ENCODE measurements around the gene PHEX. TPM values are rescaled to one million over a fixed set of nuclear protein-coding genes. Genes with fewer than 3 reads are reported as not detected.
A peak's percentile ranks its signal among the peaks of the same experiment; 100 is the strongest.

The PHEX gene
- total RNA-seq, 1 donor from 2014 or later, result 0.93 TPM

GRCh38 chrX:22126327-22126726 lies 94.2 kb downstream of the PHEX start:
- TF ChIP-seq, protein P1, sequence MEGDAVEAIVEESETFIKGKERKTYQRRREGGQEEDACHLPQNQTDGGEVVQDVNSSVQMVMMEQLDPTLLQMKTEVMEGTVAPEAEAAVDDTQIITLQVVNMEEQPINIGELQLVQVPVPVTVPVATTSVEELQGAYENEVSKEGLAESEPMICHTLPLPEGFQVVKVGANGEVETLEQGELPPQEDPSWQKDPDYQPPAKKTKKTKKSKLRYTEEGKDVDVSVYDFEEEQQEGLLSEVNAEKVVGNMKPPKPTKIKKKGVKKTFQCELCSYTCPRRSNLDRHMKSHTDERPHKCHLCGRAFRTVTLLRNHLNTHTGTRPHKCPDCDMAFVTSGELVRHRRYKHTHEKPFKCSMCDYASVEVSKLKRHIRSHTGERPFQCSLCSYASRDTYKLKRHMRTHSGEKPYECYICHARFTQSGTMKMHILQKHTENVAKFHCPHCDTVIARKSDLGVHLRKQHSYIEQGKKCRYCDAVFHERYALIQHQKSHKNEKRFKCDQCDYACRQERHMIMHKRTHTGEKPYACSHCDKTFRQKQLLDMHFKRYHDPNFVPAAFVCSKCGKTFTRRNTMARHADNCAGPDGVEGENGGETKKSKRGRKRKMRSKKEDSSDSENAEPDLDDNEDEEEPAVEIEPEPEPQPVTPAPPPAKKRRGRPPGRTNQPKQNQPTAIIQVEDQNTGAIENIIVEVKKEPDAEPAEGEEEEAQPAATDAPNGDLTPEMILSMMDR (IDR thresholded peaks at IDR 0.05), result no peak
- Histone ChIP-seq H3K27ac (no peak overlapping the region), H3K9me3 (no peaks in the 10 kb centered on the region), H3K4me3 (no peak overlapping the region), H3K4me1 (no peaks in the 10 kb centered on the region), H3K27me3 (no peaks in the 10 kb centered on the region), H3K36me3 (no peaks in the 10 kb centered on the region)
- no peak for DNase-seq
- ATAC-seq, result no peak
- intact Hi-C loops (cut with DNase I), result no loop called here

GRCh38 chrX:22128961-22129360 lies 96.8 kb downstream of the PHEX start:
- no peaks in the 10 kb centered on the region for H3K36me3 ChIP-seq
- H3K4me3 ChIP-seq, result no peak overlapping the region
- TF ChIP-seq, protein P1 (IDR thresholded peaks at IDR 0.05), result no peak
- no peaks in the 10 kb centered on the region for H3K9me3 ChIP-seq
- H3K4me1 ChIP-seq, result no peaks in the 10 kb centered on the region
- H3K27ac ChIP-seq, result no peak overlapping the region
- DNase-seq (no peak), ATAC-seq (no peak)
- intact Hi-C loops (cut with DNase I), result no loop called here
- no peaks in the 10 kb centered on the region for H3K27me3 ChIP-seq

GRCh38 chrX:22134681-22135080 lies 102.6 kb downstream of the PHEX start:
- Histone ChIP-seq H3K4me1 (no peaks in the 10 kb centered on the region), H3K27ac (no peak overlapping the region), H3K27me3 (no peaks in the 10 kb centered on the region), H3K36me3 (no peaks in the 10 kb centered on the region), H3K9me3 (no peaks in the 10 kb centered on the region), H3K4me3 (no peak overlapping the region)
- DNase-seq (no peak), ATAC-seq (peak; percentile 27)
- intact Hi-C loops (cut with DNase I), result no loop called here
- TF ChIP-seq, protein P1 (IDR thresholded peaks at IDR 0.05), result no peak

DNA sequence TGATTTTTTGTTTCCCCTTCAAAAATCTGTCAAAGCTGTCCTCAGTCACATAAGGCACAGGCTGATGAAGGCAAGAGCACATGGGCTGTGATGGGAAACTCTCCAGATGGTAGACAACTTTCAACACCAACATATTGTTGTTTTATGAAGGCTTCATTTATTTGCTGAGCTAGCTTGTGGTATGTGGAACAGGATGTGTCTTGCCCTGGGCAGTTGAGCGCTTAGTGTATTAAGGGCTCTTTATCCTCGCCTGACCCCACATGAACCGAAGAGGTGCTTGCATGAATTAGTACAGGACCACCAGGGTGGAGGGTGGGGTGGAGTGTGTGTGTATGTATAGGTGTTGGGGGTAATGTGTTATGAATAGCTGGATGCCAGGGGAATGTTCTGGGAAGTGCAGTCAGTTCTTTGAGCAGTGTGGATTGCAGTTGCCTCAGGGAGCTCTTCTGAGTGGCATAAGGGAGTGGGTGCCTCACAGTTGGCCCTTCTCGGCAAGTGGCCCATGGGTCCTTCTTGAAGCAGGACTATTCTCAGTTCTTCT lies 103.1 kb downstream of the PHEX start:
- Histone ChIP-seq H3K27ac (no peak overlapping the region), H3K27me3 (no peaks in the 10 kb centered on the region), H3K36me3 (no peaks in the 10 kb centered on the region), H3K9me3 (no peaks in the 10 kb centered on the region), H3K4me1 (no peaks in the 10 kb centered on the region), H3K4me3 (no peak overlapping the region)
- TF ChIP-seq, protein P1 (IDR thresholded peaks at IDR 0.05), result no peak
- DNase-seq (no peak), ATAC-seq (peak; percentile 29)
- intact Hi-C loops (cut with DNase I), result no loop called here

DNA sequence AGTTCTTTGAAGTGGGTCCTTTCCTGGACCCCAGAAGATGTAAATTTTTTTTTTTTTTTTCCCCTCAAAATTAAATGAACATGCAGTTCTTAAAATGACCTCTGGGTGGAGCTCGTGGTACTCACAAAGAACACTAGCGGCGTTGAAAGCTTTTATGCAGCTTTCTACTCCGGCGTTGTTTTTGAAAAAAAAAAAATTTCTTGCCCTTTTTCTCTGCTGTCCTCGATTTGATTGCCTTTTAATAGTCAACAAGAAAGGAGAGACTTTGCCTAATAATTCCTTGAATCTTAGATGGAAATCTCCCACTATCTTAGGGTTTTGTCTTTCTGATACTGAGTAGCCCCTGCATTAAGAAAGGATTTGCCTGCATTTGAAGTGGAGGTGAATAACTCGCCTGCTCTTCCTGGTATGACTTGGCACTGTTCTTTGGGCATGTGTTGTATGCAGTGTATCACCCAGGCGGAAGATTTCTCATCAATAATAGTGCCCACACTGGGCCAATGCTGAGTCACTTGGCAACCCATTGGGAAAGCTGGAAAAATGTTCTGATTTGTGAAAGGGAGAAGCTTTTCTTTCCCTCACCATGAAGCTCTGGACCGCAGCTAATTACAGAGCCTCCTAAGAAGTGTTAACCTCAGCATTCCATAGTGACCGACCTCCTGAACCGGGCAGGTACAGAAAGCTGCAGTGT lies 104.0 kb downstream of the PHEX start:
- ATAC-seq (peak; percentile 51), DNase-seq (no peak)
- Histone ChIP-seq H3K27me3 (no peaks in the 10 kb centered on the region), H3K9me3 (no peaks in the 10 kb centered on the region), H3K4me3 (no peak overlapping the region), H3K4me1 (no peaks in the 10 kb centered on the region), H3K36me3 (no peaks in the 10 kb centered on the region), H3K27ac (no peak overlapping the region)
- intact Hi-C loops (cut with DNase I), result no loop called here
- TF ChIP-seq, protein P1 (IDR thresholded peaks at IDR 0.05), result peak; percentile 62

Data from upper lobe of right lung (tissue), 1 donor.